MCF 10A (cell line): ENCODE measurements around the gene SRM. TPM values are rescaled to one million over a fixed set of nuclear protein-coding genes. Genes with fewer than 3 reads are reported as not detected.
"Not testable (repeated sequence)": the region's sequence is repeated elsewhere in the genome, so short reads cannot be mapped to it uniquely, and the experiment has no call there.

Experiments
- BruUV-seq: library from RNA; stranded (reverse); fragments of 400-500 nt; replicated peaks from 2 replicates; lab custom pipeline; 2021; lab: Mats Ljungman, UMichigan
- CTCF ChIA-PET: fragments of 300-600 bp; sonication (Branson Sonifier 250); formaldehyde crosslinking; extraction: SDS; loops from one replicate; lab custom pipeline; 2021; ENCODE audit warnings: antibody characterized with exemption, inconsistent platforms; lab: Yijun Ruan, JAX
- POLR2A ChIA-PET: fragments of 300-600, 350-650 bp; sonication (Branson Sonifier 250); formaldehyde crosslinking; extraction: SDS; loops from one replicate; lab custom pipeline; 2020; ENCODE audit warnings: antibody characterized with exemption, inconsistent platforms; lab: Yijun Ruan, JAX
- DNase-seq: peaks from one replicate; pipeline ENCODE4 v3.0.0-alpha.2; 2018; ENCODE audit not compliant: unreplicated experiment
- H3K27ac Mint-ChIP-seq: one replicate; pipeline ENCODE4 v1.8.0; 2022; ENCODE audit warnings: mild to moderate bottlenecking, low read depth, mixed read lengths; ENCODE audit not compliant: unreplicated experiment
- H3K27me3 Mint-ChIP-seq: one replicate; pipeline ENCODE4 v1.8.0; 2022; ENCODE audit warnings: mixed read lengths; ENCODE audit not compliant: insufficient read depth, unreplicated experiment
- H3K36me3 Mint-ChIP-seq: one replicate; pipeline ENCODE4 v1.8.0; 2022; ENCODE audit warnings: mild to moderate bottlenecking, moderate library complexity, mixed read lengths; ENCODE audit not compliant: insufficient read depth, unreplicated experiment
- H3K4me1 Mint-ChIP-seq: one replicate; pipeline ENCODE4 v1.8.0; 2022; ENCODE audit warnings: mixed read lengths; ENCODE audit not compliant: insufficient read depth, unreplicated experiment
- H3K4me3 Mint-ChIP-seq: one replicate; pipeline ENCODE4 v1.8.0; 2022; ENCODE audit warnings: mild to moderate bottlenecking, moderate library complexity, mixed read lengths; ENCODE audit not compliant: unreplicated experiment
- H3K9me3 Mint-ChIP-seq: one replicate; pipeline ENCODE4 v1.8.0; 2022; ENCODE audit warnings: mixed read lengths; ENCODE audit not compliant: unreplicated experiment
- CTCF ChIP-seq: fragments of 200-600 bp; IDR thresholded peaks from one replicate; pipeline ENCODE4 v1.8.0; 2022; ENCODE audit warnings: antibody characterized with exemption, mild to moderate bottlenecking; ENCODE audit not compliant: unreplicated experiment
- intact Hi-C: fragments of 100-400 bp; cut with micrococcal nuclease; formaldehyde crosslinking; loops from 2 replicates; pipeline ENCODE4 v1.14.1; 2022
- total RNA-seq: library from RNA; stranded (reverse); gene quantifications from 2 replicates; pipeline ENCODE4 v1.2.3, GENCODE V29; 2022

The SRM gene
- total RNA-seq, 1 experiment from 2014 or later = 327 TPM

GRCh38 chr1:11078631-11079030 lies 18.8 kb upstream of the SRM start:
- intact Hi-C loops = no loop called here
- DNase-seq = no peak
- BruUV-seq = no TSS peak
- CTCF ChIA-PET = interaction anchor here (0.6 to 1.6 kb wide), 4 partner anchors 13 to 549 kb away, joined by 3 to 6 read pairs (median 3); no protein-coding TSS in a partner anchor
- Mint-ChIP-seq H3K9me3 (no peaks in the 10 kb centered on the region), H3K27ac (no peak overlapping the region), H3K27me3 (no peaks in the 10 kb centered on the region), H3K4me3 (no peak overlapping the region), H3K36me3 (peaks cover 79% of the 10 kb centered on the region), H3K4me1 (no peaks in the 10 kb centered on the region)
- no peak for TF ChIP-seq CTCF
- POLR2A ChIA-PET = interaction anchor here (0.7 to 3.8 kb wide), 3 partner anchors 9 to 20 kb away, joined by 3 to 19 read pairs (median 3); partner anchors contain the start of genes EXOSC10 and SRM

- peaks cover 92% of the 10 kb centered on the region for H3K36me3 Mint-ChIP-seq
- H3K27me3 Mint-ChIP-seq, H3K27ac Mint-ChIP-seq, H3K4me1 Mint-ChIP-seq, H3K9me3 Mint-ChIP-seq, intact Hi-C loops, DNase-seq, BruUV-seq, H3K4me3 Mint-ChIP-seq: not testable (repeated sequence)
- ChIA-PET CTCF (interaction anchor here (2.1 kb wide), 1 partner anchor 35 kb away, joined by 5 read pairs; no protein-coding TSS in a partner anchor), POLR2A (interaction anchor here (0.9 to 1.0 kb wide), 2 partner anchors 14 to 26 kb away, joined by 3 to 8 read pairs; partner anchors contain the start of gene EXOSC10)
Observed at GRCh38 chr1:11073398-11073797, 13.6 kb upstream of the SRM start.

- peaks cover 92% of the 10 kb centered on the region for H3K36me3 Mint-ChIP-seq
- H3K27ac Mint-ChIP-seq = no peak overlapping the region
- ChIA-PET CTCF (interaction anchor here (0.7 to 2.1 kb wide), 2 partner anchors 11 to 34 kb away, joined by 3 to 5 read pairs; no protein-coding TSS in a partner anchor), POLR2A (interaction anchor here (0.9 to 1.0 kb wide), 2 partner anchors 15 to 27 kb away, joined by 3 to 8 read pairs; partner anchors contain the start of gene EXOSC10)
- H3K9me3 Mint-ChIP-seq = no peaks in the 10 kb centered on the region
- H3K4me1 Mint-ChIP-seq = no peaks in the 10 kb centered on the region
- H3K27me3 Mint-ChIP-seq = no peaks in the 10 kb centered on the region
- no TSS peak for BruUV-seq
- no peak for DNase-seq
- TF ChIP-seq CTCF = no peak
- no peak overlapping the region for H3K4me3 Mint-ChIP-seq
- intact Hi-C loops = no loop called here
Observed at GRCh38 chr1:11072216-11072917, 12.5 kb upstream of the SRM start.

GRCh38 chr1:11071463-11072215 lies 11.8 kb upstream of the SRM start:
- CTCF ChIA-PET = interaction anchor here (0.7 kb wide), 1 partner anchor 10 kb away, joined by 3 read pairs; no protein-coding TSS in a partner anchor
- Mint-ChIP-seq H3K4me1 (no peaks in the 10 kb centered on the region), H3K27ac (no peak overlapping the region), H3K9me3 (no peaks in the 10 kb centered on the region), H3K4me3 (no peak overlapping the region), H3K27me3 (no peaks in the 10 kb centered on the region), H3K36me3 (peaks cover 93% of the 10 kb centered on the region)
- intact Hi-C loops = no loop called here
- POLR2A ChIA-PET = interaction anchor here (2.0 kb wide), 1 partner anchor 10 kb away, joined by 8 read pairs; no protein-coding TSS in a partner anchor
- no TSS peak for BruUV-seq
- no peak for TF ChIP-seq CTCF
- no peak for DNase-seq
